Left forelimb (tissue), 1 donor: ENCODE measurements around the gene ZNF485.
"Not testable (repeated sequence)": the region's sequence is repeated elsewhere in the genome, so short reads cannot be mapped to it uniquely, and the experiment has no call there.

ENCODE experiments used
- DNase-seq: peaks from one replicate; pipeline ENCODE4 v3.0.0-alpha.2; 2018; ENCODE audit warnings: low spot score

Gene ZNF485

DNA sequence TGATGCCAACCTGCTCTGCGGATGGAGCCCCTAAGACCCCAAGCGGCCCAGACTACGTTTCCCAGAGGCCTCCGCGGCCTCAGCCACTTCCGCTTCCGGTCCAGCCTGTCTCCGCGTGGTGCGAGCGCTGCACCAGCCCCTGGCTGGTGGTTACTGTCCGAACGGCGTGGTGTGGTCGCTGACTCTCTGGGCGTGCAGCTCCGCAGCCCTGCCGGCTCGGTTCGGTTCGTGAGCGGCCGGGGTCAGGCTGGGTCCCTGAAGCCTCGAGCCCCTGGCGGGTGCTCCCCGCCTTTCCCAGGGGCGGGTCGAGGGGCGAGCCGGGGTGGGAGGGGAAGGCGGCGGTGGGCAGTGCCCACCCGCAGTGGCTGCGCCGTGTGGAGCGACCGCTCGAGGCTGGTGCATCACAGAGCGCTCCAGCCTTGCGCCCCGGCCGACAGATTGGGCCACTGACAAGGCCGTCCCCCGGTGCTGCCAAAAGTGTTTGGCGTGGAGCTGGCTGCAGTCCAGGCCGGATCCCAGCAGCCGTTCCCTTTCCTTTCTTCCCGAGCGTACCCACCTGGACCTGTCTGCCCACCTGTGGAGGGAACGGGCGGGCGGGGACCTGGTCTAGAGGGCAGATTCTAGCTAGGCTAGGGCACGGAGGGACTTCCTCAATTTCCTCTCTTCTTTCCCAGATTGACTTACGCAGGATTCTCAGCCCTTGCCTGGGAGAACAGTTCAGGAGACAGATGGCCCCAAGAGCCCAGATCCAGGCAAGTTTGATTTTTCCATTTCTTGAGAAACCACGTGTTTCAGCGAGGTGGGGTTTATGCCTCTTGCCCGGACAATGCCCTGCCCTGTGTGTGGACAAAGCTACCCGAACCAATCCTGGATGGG is at the start of gene ZNF485:
TSS of gene ZNF485 (plus strand) at position 116 of the 876 bp plus-strand sequence. CDS start at position 729, 613 bp downstream.
- peak; percentile 81 for DNase-seq

DNA sequence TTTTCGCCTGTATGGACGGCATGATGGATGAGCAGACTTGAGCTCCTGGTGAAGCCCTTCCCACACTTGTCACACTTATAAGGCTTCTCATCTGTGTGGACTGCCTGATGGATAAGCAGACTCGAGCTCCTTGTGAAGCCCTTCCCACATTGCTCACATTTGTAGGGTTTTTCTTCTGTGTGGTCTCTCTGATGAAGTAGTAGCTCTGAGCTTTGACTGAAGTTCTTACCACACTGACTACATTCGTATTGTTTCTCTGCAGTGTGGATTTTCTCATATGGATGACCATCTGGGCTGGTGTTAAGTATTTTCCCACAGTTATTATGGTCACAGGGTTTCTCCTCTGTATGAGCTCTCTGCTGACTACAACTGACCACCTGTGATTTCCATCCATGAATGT is 49.0 kb upstream of the ZNF485 start:
- DNase-seq = no peak

DNA sequence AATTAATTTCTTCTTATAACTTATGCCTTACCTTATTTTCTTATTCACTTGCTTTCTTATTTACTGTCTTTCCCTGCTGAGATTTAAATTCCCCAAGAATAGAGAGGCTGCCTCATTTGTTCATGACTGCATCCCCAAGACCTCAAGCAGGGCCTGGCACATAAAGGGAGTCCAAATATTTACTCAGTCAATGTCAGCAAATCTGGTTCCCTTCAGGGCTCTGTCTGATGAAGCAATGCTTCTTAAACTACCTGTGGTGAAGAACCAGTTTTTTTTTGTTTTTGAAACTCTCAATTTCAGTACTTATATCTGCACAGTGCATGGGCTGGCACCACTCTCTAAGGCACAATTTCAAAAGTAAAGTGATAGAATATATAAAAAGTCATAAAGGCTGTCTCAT is 36.6 kb upstream of the ZNF485 start:
- no peak for DNase-seq

DNA sequence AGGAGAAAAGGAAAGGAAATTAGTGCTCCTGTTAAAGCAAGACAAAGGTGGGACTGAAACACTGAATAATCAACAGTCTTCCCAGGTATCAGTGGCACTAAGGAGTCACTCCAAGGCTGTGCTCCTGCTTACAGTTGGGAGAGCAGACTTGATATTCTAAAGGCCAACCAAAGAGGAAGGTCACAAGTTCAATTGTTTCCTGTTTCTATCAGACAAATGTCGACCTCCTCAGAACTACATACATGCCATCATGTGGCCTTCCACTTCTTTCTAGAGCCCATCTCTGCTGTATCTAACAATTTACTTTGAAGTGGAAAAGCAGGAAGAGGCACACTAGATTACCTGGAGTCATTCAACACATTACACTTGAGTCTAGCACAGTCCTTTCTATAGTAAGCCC is 35.3 kb upstream of the ZNF485 start:
- no peak for DNase-seq

DNA sequence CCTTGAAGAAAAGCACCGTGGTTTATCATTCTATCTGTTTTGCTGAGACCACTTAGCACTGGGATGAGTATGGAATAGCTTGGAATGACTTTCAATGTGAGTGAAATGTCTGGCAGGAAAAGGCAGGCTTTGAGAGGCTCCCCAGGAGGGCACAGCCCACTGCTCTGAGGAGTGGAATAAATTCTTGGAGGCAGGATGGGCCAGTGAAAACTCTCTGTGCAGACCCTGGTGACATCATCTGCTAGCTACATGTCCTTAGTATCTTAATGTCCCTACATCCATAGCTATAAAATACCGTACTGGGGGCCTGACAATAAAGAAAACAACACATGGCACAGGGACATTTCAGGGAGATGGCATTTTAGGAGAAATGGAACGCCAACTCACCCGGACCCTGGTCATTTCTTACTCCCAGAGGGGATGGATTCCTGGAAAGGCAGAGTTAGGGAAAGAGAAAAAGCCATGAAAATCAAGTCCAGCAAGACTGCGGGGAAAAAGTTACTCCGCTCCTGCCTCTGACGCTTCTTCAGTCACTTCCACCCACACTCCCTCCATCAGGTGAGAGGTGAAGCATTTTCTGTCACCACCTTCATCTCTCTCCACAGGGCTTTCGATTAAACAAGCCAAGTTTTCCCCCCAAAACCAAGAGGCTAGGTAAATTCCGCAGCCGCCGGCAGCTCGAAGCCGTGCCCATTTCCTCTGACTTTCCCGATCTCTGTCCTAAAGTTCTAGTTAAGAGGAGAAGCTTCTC is 32.8 kb upstream of the ZNF485 start:
- DNase-seq = no peak

DNA sequence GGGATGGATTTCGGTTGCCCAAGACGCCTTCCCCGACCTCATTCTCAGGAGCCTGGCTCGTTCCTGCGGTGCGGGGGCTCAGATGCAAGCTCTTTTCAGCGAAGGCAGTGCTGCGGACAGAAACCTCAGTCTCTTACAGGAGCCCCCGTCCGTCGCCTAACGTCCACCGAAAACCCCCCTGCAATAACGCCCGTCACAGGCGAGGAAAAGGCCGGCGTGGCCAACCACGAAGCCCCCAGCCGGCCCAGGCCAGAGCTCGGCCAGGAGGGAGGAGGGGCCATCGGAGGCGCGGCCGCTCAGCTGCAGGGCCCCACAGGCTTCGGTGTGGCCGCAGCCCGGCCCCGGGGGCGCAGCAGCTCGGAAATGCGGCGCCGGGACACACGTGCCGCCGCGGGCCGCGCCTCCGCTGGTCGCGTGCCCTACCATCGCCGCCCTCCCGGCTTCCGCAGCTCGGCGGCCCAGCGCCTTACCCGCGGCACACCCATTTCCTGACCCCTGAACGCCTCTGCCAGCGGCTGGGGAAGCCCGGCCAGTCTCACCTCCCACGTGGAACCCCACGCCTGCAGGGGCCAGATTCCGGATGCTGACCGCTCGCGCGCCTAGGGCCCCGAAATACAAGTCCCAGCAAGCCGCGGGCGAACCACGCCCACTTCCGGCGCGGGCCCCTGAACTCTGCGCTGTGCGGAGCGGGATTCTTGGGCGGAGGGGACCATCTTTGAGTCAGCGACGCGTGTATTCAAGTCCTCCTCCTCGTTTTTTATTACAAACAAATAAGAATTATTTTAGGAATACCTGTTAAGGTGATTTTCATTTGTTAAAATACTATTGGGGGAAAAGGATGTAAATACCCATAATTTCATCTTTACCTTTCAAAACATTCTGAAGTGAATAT is 32.0 kb upstream of the ZNF485 start, which contains the start of gene ZNF239:
TSS of gene ZNF239 (minus strand) at position 616 of the 892 bp plus-strand sequence. CDS start 16,537 bp downstream, outside the sequence.
- DNase-seq = peak; percentile 94

DNA sequence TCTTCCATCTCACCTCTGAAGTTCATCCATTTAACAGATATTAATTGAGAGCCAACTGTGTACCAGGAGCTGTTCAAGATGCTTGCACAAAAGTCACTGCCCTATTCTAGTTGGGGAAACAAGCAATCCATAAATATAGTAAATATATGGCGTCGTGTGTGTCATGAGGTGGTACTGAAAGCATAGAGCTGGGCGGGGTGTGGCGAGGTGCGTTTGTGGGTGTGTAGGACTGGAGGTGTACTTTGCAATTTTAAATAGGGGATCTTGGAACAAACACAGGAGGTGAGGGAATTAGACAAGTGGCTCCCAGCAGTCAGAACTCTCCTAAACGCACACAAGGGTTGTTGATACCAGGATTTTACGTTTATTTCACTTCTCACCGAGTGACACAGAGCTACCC is 31.3 kb upstream of the ZNF485 start:
- DNase-seq = no peak

DNA sequence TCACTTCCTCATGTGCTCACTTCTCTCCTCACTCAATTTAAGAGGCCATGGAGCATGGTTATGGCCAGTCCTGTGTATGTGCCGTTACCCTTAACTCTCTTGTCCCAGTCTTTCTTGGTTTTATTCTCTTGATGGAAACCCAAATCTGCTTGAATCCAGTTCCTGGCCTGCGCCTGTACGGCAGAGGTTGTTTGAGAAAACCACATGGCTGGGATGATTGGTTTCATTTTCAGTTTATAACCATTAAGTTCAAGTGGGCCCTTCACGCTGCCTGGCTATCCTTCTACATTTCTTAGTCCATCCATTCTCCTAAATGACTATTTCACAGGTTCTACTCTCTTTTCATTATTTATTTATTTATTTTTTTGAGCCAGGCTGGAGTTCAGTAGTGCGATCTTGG is 30.2 kb upstream of the ZNF485 start:
- no peak for DNase-seq

DNA sequence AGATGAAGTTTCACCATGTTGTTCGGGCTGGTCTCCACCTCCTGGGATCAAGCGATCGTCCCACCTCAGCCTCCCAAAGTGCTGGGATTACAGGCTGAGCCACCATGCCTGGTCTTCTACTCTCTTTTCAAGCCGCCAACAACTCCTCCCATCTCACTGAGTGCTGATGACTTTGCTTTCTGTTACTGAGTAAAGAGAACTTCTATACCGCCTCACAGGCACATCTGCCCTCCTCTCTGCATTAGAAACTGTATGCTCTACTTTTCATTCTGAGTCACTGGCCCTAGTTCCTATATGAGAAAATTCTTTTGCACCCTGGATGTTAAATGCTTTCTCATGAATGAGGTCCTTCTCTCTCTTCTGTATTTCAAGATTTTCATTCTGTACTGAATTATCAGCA is 29.7 kb upstream of the ZNF485 start:
- no peak for DNase-seq

DNA sequence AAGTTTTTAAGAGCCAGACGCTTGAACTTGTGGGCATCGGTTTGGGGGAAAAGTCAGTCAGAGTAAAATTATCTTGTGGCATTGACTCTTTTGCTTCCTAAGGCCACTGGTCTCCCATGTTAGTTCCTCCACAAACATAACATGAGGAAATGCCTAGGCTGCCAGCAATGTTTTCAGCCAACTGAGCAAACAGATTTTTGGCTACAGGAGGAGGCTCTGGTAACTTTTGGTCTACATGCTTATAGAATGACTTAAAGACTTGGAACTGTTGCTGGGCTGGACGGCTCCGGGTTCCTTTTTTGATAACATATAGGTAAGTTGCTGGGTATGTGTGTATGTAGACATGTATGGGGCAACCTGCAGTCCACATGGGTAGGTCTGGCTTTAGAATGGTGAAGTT is 22.2 kb upstream of the ZNF485 start:
- DNase-seq = no peak

DNA sequence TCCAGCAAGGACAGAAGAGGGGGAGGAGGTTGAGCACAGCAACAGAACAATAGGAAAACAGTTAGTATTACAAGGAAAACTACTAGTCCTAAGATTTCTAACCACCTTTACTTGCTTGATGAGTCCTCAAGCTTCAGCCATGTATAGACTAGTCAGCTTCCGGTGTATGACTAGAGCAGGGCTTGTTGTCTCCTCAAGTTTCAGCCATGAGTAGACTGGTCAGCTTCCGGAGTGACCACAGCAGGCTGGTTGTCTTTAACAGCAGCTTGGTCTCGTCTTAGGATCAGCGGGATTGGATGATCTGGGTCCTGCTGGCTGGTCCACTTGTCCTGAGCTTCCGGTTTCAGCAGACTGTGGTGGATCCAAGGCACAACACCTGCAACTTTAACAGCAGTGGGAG is 21.2 kb upstream of the ZNF485 start:
- DNase-seq = no peak

DNA sequence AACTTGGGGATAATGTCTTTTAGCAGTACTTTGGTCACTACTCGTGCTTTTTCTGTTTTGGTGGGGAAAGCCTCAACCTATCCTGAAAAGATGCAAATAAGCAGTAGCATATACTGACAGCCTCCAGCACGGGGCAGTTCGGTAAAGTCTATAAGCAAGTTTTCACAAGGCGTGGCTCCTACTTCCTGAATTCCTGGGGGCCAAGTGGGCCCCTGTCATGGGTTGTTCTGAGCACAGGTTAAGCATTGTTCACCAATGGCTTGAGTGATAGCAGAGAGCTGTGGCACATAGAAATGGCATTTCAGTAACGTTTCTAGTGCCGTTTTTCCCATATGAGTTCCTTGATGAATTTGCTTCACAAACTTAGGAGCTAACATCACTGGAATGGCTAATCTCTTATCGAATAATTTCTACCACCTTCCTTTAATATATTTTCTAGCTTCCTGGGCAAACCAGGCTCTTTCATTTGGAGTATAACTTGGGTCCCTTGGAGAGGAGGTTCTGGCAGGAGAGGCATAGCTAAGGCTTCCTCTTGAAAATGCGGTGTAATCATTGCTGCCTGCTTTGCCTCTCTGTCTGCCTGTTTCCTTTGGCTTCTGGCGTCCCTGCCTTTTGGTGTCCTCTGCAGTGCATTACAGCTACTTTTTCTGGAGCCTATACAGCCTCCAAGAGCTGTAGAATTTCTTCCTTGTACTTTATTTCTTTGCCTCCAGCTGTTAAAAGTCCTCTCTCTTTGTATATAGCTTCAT is 20.1 kb upstream of the ZNF485 start:
- DNase-seq = no peak

DNA sequence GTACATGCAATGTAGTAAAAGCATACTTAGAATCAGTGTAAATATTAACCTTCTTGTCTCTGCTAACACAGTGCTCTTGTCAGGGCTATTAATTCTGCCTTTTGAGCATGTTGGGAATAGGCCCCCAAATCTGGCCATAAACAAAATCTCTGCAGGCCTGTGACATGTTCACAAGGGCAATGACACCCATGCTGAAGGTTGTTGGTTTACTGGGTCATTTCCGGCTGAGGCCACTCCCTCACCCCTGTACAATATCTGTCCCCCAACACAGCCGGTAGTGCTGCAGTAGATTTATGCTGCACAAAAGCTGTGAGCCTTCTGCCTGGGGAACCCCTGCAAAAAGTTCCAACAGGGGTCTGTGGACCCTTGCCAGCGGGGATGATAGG is 19.5 kb upstream of the ZNF485 start:
- DNase-seq = not testable (repeated sequence)

DNA sequence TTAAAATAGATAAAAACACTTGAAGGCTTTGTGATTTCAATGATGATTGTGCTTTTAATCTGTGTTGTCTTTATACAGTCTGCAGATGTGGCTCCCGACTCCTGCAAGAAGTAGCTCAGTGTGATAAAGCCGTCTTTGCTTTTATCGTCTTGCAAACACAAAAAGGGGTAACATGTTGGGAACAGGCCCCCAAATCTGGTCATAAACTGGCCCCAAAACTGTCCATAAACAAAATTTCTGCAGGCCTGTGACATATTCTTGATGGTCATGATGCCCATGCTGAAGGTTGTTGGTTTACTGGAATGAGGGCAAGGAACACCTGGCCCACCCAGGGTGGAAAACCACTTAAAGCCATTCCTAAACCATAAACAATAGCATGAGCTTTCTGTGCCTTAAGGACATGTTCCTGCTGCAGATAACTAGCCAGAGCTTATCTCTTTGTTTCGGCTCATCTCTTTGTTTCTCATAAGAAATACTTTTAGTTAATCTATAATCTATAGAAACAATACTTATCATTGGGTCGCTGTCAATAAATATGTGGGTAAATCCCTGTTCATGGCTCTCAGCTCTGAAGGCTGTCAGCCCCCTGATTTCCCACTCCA is 14.8 kb upstream of the ZNF485 start:
- no peak for DNase-seq

DNA sequence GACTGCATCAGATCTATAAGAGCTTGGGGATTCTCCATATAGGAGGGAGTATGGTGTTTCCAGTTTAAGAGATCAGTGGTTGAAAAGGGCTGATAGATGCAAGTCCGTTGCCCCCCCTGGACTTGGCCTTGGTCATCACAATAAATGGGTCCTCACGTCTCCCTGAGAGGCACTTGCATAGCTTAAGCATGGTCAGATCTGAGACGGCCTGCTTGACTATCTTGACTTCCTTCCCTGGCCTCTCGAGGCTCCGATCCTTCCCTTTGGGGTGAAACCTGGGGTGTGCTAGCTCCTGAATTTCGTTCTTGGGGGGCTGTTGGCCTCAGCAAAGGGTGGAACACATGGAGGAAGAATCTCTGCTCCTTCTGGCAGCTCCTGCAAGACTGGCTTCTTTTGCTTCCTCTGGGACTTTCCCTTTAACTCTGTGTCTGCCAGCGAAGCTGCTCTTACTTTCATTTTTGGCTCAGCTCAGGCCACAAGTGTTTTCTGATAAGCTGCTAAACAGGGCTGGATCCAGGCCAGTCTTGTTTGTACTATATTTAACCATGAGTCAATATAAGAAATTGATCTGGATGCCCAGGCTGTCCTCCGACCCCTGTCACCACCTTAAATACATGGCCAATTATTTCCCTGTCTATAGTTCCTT is 11.2 kb upstream of the ZNF485 start:
- no peak for DNase-seq

DNA sequence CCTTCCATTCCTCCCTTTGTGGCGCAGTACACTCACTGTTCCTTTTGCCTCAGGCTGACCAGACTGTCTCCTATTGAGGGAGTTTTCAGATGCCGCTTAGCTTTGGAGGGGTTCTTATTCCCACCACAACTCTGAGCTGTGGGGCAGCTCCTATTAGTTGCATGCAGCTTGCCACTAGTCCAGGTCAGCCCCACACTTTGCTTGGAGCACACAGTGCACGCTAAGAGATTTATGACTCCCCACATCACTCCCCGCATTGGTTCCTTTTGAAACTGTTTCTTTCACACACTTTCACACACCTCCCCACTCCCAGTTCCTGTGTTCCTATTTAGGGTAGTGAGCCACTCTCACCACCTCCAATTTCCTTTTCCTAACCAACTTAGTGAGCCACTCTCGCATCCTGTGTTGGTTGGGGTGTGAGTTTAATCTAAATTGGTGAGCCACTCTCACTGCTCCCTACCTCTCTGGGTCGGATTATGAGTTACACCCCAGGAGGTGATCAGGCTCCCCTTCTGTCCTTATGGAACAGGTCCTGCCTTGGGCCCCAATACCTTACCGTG is 10.4 kb upstream of the ZNF485 start:
- no peak for DNase-seq

DNA sequence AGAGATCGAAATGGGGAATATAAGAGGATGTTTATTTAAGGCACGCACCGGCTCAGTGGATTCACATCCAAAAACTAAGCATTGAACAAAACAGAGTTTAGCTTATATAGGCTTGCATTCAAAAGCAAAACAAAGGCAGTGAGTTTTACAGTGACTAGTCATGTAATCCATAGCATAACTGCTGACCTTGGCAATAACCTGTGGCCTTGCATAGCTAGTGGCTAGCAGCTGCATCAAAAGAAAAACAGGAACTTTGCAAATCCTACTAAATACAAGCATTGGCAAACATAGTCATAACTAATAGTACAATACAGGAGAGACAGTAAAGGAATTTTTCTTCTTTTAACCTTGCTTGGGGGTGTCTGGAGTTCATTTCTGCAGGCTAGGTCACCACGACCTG is 9.7 kb upstream of the ZNF485 start:
- no peak for DNase-seq

DNA sequence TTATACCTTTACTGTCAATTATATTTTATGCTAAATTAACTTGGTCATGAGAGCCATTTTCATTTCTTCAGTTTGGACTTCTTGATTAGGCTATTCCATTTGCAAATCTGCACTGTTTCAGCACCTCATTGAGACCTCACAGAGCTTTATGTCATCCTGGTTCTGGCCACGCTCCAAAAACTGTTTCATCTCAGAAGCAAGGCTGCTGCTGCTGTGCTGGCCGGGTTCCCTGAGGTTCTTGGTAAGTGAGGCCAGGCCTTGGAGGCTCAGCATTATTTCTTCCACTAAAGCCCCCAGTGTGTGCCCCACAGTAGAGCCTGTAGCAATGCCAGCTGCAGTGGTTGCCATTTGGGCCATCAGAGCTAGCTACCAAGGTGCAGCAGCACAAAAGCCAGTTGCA is 7.8 kb upstream of the ZNF485 start:
- DNase-seq = no peak

DNA sequence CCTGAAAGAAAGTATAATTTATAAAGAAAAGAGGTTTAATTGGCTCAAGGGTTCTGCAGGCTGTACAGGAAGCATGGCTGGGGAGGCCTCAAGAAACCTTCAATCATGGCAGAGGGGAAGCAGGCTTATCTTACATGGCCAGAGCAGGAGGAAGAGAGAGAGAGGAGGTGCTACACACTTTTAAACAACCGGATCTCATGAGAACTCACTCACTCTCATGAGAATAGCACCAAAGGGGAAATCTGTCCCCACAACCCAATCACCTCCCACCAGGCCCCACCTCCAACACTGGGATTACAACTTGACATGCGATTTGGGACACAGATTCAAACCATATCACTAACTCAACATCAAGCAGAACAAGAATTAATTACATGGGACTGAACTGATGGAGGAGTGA is 6.9 kb upstream of the ZNF485 start:
- DNase-seq = no peak

DNA sequence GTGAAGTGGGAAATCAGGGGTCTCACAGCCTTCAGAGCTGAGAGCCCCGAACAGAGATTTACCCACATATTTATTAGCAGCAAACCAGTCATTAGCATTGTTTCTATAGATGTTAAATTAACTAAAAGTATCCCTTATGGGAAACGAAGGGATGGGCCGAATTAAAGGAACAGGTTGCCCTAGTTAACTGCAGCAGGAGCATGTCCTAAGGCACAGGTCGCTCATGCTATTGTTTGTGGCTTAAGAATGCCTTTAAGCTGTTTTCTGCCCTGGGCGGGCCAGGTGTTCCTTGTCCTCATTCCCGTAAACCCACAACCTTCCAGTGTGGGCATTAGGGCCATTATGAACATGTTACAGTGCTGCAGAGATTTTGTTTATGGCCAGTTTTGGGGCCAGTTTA is 4.7 kb upstream of the ZNF485 start:
- not testable (repeated sequence) for DNase-seq
